NCI-H526 (cell line): Measurements from ENCODE around the gene TBCE.
A peak's percentile ranks its signal among the peaks of the same experiment; 100 is the strongest.

Experiments
- DNase-seq, 2 experiments: peaks; one replicate each; lab custom pipeline; 2025; lab: John Stamatoyannopoulos, UW

TBCE gene, protein sequence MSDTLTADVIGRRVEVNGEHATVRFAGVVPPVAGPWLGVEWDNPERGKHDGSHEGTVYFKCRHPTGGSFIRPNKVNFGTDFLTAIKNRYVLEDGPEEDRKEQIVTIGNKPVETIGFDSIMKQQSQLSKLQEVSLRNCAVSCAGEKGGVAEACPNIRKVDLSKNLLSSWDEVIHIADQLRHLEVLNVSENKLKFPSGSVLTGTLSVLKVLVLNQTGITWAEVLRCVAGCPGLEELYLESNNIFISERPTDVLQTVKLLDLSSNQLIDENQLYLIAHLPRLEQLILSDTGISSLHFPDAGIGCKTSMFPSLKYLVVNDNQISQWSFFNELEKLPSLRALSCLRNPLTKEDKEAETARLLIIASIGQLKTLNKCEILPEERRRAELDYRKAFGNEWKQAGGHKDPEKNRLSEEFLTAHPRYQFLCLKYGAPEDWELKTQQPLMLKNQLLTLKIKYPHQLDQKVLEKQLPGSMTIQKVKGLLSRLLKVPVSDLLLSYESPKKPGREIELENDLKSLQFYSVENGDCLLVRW

DNA sequence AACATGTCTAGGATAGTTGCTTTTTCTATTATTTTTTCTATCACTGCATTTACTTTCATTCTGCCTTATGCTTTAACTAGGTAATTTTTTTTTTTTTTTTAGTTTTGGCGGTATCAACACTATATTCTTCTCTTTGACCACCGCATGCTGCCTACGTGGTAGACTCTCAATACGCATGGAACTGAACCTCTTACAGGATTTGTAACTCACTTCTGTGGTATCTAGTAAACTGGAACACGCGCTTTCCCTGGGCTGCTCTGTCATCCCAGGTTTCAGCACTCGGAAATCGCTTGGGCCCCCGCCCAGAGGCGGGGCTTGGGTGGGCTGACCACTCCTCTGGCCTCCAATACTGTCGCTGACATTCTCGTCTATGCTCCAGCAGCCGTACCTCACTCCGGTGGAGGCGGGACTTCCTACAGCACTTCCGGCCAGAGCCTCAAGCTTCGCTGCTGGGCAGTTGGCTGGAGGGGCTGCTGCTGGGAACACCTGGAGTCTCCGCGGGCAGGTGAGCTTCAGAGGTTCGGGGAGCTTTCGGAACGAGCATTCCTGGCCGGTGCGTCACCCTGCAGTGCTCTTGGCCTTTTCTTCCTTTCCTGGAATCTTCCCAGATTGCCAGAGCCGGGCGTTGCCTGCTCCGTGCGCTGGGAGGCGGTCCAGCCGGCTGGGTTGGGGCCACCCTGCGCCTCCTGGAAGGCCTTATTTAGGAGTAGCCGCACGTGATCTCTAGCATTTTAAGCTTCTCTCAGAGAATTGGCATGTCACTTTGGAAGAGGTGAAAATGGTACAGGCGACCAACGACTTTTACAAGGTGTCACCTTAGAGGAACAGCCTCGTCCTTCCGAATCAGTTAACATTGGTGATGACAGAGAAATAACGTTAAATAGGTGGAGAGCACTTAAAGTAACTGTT, at the start of gene TBCE:
TBCE (plus strand) TSS at position 428 of the 909 bp plus-strand sequence. CDS start 12,623 bp downstream, outside the sequence.
- DNase-seq = peak; percentile 92 to 96

DNA sequence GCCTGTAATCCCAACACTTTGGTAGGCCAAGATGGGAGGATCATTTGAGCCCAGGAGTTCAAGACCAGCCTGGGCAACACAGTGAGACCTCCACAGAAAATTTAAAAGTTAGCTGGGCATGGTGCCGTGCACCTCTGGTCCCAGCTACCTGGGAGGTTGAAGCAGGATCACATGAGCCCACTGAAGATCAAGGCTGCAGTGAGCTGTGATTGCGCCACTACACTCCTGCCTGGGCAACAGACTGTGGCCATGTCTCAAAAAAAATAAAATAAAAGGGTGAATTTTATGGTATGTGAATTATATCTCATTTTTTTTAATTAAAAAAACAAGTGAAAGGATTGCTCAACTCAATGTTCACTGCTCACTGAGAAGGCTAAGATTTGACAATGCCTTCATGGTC, 48.0 kb upstream of the TBCE start:
- DNase-seq = no peak

DNA sequence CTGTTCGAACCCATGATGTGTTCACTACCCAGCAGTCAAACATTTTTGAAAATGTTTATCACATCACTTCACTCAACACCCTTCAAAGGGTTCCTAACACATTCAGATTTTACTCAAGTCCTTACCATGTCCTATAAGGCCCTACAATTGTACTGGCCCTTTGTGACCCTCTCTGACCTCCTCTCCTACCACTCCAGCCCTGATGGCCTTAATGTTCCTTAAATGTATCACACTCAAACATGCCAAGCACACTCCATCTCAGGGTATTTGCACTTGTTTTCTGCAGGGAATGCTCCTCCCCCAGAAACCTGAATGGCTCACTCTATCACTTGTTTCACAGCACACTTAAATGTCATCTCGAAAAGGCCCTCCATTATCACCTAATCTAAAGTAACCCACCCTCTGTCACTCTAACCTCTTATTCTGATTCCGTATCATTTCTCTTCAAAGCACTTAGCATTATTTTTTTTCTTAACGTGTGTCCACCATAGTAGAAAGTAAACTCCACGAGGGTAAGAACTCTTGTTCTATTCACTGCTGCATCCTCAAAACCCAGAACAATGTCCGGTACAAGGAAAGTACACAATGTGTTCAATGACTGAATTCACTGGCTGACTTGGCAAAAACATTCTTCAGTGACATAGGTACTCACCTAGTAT, 46.6 kb upstream of the TBCE start:
- no peak for DNase-seq

DNA sequence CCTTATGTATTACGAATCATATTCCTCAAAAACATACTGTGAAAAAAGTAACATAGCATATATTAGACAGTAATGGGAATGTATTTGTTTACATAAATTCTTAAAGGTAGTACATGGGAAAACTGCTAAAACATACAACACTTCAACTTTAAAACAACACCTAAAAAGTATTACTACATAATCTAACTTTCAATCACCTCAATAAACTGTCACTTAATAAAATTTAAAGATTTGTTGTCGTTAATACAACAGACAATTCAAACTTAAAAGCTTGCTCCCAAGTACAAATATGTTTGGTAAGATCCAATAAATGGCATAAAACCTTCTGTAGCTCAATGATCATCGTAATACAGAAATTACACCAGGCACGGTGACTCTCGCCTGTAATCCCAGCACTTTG, 42.9 kb upstream of the TBCE start:
- no peak for DNase-seq

DNA sequence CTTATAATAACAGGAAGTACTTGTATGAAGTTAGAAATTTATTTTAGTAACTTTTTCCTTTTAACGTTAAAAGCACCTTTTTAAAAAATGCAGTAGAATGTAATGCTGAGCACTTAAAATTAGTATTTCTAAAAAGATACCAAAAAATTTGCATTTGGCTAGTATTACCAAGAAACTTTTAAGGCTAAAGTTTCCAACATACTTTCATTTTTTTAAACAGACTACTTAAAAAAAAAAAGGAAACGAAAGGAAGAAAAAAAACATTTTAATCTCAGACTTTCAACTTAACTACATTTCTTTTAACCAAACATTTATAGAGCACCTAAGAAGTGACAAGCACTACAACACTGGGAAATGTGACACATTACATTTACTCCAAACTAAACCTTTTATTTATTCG, 42.1 kb upstream of the TBCE start:
- DNase-seq = no peak

DNA sequence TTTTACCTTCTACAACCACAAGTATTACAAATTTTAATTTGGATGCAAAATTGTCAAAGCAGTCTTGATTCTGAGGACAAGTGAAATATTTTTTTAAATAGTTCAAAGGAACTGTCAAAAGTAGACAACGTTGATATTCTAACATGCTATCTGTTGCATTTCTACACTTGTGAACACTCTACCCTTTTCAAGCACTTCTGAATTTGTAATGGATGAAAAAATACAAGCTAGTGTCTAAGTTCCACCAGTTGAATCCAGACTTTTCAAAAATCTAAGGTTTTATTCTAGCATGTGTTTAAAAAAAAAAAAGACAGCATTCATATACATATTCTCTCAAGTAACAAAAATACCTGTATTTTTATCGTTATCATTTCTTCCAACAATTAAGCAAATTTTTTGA, 41.4 kb upstream of the TBCE start:
- DNase-seq = no peak

DNA sequence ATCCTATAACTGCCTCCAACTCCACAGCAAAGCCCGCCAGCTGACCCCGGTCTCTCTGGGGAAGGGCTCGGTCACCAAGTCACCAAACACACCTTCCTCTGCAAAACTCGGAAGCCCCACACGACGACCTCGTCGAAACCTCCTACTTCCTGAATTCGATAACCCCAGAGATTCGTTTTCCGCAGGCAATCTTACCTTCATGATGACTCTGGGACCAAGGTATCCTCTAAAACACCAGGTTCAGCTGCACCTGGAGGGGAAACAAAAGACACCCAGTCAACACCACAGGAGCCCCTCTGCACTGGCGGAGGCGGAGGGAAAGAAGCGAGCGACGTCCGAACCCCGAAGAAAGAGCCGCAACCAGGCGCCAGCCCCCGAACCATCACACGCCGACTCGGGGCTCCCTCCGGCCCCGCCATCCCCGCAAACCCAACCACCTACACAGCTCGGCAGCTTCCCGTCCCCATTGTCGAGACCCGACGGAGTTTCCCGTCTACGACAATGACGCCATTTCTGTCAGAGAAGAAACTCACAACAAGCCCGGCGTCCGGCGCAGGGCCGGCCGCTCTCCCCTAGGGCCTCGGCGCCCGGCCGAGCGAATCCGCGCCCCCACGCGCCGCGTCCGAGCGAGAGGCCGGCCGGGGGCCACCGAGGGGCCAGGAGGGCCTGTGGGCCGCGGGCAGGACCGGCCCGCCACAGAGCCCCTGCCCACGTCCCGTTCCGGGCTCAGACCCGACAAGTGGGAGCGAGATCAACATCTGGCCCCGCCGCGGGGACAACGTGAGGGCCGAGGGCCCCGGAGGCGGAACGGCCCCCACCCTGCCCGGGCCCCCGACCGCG, 40.3 kb upstream of the TBCE start:
- DNase-seq = peak in 1 of 2 experiments; percentile 43

DNA sequence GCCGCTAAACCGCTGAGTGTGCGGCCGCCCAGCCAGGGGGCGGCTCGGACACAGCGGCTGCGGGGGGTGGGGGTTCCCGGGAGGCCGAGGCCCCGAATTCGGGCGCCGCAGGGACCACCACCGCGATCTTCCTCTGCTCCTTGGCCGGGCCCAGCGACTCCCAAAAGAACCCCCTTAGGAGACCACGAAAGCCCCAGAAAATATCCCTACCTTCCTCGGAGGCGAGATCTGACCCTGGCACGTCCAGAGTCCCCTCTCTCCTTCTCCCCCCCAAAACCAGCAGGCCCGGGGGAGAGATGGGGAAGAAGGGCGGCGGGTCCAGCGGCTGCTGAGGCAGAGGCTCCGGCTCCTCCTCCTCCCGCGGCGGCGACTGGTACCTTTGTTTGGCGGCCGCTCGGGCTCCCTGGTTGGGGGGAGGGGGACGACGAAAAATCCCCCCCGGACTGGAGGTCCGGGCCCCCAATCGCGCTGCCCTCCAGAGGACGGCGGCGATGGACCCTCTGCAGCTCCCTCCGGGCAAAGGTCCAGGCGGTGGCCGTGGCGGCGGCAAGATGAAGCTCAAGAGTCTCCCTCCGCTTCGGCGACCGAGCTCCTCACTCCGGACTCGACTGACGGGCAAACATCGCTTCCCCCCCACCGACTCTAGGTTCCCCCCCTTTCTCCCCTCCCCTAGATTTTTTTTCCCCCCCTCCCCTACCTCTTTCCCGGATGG, 39.5 kb upstream of the TBCE start, which contains the start of gene ARID4B:
ARID4B (minus strand) TSS at position 621 of the 712 bp plus-strand sequence. CDS start 1,260 bp downstream, outside the sequence.
- peak; percentile 30 to 66 for DNase-seq

DNA sequence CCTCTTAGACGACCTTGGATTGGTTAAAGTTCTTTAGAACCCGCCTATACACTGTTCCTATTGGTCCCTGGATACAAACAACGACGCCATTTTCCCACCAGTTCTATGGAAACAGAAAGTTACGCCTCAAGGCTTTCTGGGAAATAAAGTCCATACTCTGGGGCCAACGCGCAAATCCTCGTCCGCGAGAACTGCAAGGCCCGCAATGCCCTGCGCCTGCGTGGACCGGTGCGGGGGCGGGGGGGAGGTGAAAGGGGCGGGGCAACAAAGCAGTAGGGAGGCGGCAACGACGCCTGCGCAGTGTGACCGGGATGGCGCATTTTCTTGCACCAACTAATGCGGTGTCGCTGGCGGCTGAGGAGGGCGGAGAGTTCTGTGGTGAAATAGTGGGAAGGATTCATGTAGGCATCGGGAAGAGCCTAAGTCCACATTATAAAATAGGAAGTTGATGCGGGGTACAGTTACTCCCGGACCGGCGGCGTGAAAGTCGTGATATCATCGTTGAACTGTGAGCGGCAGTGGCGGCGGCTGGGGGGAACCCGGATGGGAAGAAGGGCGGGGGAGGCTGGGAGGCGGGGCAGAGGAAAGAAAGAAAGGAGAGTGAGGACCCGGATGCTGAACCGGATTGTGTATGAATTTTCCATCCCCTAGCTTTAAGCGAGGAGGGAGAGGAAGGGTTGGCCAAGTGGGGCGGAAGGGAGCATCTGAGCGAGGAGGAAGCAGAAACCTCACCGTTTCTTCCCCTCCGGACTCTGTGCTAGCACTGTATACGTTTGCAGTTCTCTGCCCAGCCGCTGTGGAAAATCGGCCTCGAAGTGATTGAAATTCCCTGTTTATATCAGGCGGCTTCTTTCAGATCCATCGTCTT, 38.7 kb upstream of the TBCE start, which contains the start of gene GGPS1:
GGPS1 (plus strand) TSS at position 300 of the 868 bp plus-strand sequence. CDS start 6,695 bp downstream, outside the sequence.
- DNase-seq = peak; percentile 98 to 99

DNA sequence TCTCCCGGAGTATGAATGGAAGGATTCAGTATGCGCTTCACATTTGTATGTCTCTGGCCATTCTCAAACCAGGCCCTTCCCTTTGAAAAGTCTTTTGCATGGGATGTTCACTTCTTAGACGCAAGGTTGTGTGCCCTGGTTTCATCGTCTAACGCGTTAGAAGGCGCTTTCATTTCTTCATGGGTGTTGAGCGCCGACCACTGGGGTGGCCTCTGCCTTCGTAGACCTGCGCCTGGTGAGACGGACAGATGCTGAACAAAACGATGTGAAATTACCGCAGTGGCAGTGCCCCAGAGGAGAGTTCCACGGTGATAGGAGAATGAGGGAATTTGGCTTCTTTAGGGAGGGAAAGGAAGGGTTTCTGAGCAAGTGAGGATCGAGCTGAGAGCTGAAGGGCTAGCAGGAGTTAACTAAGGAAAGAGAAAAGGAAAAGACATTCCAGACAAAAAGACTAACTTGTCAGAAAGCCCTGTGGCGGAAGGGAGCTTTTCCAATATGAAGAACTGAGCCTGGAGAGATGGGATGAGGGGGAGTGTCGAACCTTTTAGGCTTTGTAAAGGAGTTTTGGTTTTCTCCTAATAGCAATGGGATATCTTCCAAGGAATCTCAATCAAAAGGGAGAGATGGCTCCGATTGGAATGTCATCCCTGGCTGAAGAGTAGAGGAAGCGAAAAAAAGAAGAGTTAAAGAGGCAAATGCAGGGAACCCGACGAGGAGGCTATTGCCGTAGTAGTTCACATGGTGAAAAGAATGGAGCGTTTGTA, 37.9 kb upstream of the TBCE start:
- DNase-seq = peak; percentile 8 to 60

DNA sequence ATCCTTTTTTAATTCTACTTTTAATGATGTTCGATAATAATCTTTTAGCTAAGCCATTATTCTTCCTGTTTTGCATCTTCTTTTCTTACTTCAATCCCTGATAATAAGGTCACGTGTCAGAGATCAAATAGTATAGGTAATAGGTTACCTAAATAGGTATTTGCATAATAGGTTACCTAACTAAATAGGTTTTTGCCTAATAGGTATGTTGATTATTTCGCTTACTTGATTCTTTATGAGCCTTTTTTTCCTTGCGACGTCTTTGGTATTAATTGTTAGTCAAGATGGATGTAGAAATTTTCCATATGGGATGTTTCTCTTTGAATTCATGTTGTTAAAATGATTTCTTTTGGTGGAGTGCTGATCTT, 36.3 kb upstream of the TBCE start:
- peak; percentile 1 to 4 for DNase-seq

DNA sequence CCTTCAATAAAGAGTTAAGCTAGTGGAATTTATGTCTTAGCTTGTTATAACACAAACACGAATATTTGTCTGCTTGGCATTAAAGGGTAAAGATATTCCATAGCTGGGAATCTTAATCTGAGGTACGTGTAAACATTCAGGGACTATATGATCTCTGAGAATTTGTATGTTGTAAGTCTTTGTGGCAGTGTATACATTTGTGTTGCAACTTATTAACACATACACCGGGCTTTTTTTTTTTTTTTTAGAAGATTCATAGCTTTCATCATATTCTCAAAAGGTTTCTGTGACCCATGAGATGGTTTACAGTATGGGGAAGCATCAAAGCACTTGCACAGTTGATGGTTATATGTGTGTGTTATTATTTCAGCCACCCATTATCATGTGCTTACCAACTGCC, 35.8 kb upstream of the TBCE start:
- no peak for DNase-seq

DNA sequence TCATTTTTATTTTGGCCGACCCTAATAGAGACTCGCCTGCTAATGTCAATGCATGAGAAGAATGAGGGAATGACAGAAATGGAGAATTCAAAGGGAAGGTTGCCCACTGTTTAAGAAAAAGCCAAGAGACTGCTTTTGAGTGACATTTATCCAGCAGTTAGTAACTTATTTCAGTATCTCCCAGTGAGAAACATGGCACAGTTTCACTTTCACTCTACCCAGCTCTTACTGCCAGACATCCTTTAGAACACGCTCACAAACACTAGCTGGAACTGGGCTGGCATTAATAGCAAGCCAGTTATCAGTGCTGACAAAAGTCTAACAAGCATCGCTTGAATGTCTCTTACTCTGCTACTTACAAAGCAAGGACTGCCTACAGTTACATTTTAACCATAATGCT, 30.3 kb upstream of the TBCE start:
- no peak for DNase-seq

DNA sequence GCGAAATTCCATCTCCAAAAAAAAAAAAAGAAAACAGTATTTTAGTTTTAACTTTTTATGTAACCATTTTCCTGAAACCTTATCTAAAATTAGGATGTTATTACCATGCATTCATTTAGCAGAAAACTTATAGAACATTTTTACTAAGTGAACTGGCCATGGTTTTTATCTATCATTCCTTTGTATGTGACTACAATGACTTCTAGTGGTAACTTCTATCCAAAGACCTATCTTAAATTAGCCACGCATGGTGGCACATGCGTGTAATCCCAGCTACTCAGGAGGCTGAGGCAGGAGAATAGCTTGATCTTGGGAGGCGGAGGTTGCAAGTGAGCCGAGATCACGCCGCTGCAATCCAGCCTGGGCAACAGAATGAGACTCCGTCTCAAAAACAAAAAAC, 27.5 kb upstream of the TBCE start:
- DNase-seq = no peak

DNA sequence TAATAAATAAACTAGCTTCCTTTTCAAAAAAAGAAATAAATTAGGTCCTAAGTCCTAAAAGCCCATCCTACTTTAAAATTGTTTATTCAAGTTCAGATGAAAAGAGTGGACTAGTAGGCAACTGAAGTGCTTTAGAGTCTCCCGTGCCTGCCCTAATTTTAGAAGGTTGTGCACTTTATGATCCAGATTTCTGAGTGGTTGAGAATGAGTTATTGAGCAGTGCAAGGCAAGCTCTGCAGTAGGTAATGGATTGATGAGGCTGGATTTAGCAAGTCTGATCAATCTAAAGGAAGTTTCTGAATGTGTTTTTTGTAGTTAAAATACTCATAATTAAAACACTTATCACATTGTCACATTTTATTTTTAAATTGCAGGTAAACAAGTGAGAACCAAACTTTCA, 25.9 kb upstream of the TBCE start:
- DNase-seq = no peak

DNA sequence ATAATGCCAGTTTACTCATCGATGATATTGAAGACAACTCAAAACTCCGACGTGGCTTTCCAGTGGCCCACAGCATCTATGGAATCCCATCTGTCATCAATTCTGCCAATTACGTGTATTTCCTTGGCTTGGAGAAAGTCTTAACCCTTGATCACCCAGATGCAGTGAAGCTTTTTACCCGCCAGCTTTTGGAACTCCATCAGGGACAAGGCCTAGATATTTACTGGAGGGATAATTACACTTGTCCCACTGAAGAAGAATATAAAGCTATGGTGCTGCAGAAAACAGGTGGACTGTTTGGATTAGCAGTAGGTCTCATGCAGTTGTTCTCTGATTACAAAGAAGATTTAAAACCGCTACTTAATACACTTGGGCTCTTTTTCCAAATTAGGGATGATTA, 25.2 kb upstream of the TBCE start:
- no peak for DNase-seq

DNA sequence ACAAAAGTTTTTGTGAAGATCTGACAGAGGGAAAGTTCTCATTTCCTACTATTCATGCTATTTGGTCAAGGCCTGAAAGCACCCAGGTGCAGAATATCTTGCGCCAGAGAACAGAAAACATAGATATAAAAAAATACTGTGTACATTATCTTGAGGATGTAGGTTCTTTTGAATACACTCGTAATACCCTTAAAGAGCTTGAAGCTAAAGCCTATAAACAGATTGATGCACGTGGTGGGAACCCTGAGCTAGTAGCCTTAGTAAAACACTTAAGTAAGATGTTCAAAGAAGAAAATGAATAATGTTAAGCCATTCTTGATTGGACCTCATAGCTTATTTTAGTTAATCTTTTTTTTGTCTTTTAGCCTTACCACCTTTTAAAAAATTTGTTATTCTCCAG, 24.8 kb upstream of the TBCE start:
- DNase-seq = no peak

DNA sequence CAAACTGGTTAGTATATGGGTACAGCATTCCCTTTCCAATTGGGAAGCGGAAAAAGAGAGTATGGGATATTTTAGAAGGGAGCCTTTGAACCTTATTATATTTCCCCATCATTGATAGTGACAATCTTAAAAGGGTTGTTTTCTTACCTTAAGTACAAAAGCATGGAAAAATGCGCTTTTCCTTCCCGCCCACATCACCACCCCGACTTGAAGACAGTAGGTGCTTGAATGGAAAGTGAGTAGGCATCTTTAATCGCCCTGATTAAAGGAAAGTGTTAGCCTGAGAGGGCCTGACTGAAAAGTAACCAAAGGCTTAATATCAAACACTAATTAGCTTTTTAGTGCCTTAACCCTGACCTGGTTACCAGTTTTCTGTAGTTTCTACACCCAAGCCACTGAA, 23.5 kb upstream of the TBCE start:
- no peak for DNase-seq

DNA sequence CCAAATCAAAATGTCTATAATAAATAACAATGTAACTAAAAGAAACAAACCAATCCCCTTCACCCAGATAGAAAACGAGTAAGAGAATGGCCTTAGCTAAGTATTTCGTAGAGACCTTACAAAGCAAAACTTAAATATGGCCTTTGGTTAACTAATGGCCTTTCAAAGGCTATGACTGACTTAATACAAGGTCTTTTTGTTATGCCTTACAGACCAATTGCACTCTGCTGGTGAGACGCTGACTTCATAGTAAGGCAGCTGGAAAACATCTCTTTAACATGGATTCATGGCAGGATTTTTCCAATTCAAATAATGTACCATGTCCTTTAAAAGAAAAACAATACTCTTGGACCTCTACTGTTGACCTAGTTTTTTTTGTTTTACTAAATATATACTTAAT, 15.8 kb upstream of the TBCE start:
- no peak for DNase-seq
